ENCODE data around the gene RRP9. TPM values are rescaled to one million over a fixed set of nuclear protein-coding genes. Genes with fewer than 3 reads are reported as not detected.

RRP9 gene
- total RNA-seq, 1 experiment from 2014 or later = 71.3 TPM

GRCh38 chr3:51964521-51964920 is 22.8 kb upstream of the RRP9 start (continued):
- TF ChIP-seq REST (IDR thresholded peaks at IDR 0.05; ENCODE audit: low read depth) = no peak
- no peak for TF ChIP-seq ATF3 (IDR thresholded peaks at IDR 0.05)
- no peak for TF ChIP-seq YY1 (IDR thresholded peaks at IDR 0.05; ENCODE audit: extremely low read depth, insufficient replicate concordance, low read depth, low read length)
- TF ChIP-seq EGR1 (IDR thresholded peaks at IDR 0.05; ENCODE audit: low read depth) = no peak

- ChIA-PET RAD21 (ENCODE audit: low non-redundant PET in 1 of 2, low total read pairs in 2 of 2, uncharacterized antibody in 2 of 2, unreplicated experiment in 2 of 2) (no interaction called here), CTCF (interaction anchor here (1.2 kb wide), 1 partner anchor 22 kb away, joined by 3 read pairs; the partner anchor contains the start of gene RRP9), POLR2A (interaction anchor here (1.4 kb wide), 1 partner anchor 10 kb away, joined by 6 read pairs; the partner anchor contains the start of gene ABHD14B)
- DNase-seq (ENCODE audit: low read depth, low spot score) = no peak
- H3K4me1 ChIP-seq (ENCODE audit: control insufficient read depth in 1 of 2, insufficient read depth in 2 of 2, low read length in 2 of 2) = peaks cover 13 to 24% of the 10 kb centered on the region in 2 experiments
- ATAC-seq = no peak
- no peak overlapping the region for H2AFZ ChIP-seq (ENCODE audit: low read depth, low read length, poor library complexity, severe bottlenecking)
- no peak overlapping the region for H3K4me3 ChIP-seq (replicated peaks in 1 of 2; ENCODE audit: low read depth in 1 of 2, low read length in 2 of 2)
- no peak overlapping the region for H3K4me2 ChIP-seq (ENCODE audit: low read length)
- no peaks in the 10 kb centered on the region for H3K9me3 ChIP-seq (ENCODE audit: control insufficient read depth in 1 of 2, insufficient read depth in 1 of 2, low read depth in 1 of 2, low read length in 2 of 2)
- H4K20me1 ChIP-seq (ENCODE audit: insufficient read depth) = no peaks in the 10 kb centered on the region
- H3K27me3 ChIP-seq (ENCODE audit: insufficient read depth, low read length) = no peaks in the 10 kb centered on the region
- peaks cover 3% of the 10 kb centered on the region; the same call in 1 of the 2 replicates for H3K79me2 ChIP-seq (ENCODE audit: insufficient read depth, low read length)
- no peak overlapping the region for H3K9ac ChIP-seq (ENCODE audit: low read length)
- no peak for TF ChIP-seq EZH2phosphoT487 (IDR thresholded peaks at IDR 0.05; ENCODE audit: borderline replicate concordance)
- TF ChIP-seq MAX (IDR thresholded peaks at IDR 0.05) = no peak
- TF ChIP-seq FOSL1 (IDR thresholded peaks at IDR 0.05; ENCODE audit: low read depth) = no peak
- no peak for TF ChIP-seq ZNF274 (IDR thresholded peaks at IDR 0.05; ENCODE audit: low read depth, low read length)
- no peak overlapping the region for H3K27ac ChIP-seq (ENCODE audit: low read depth, low read length)
- no peaks in the 10 kb centered on the region for H3K9me2 ChIP-seq (ENCODE audit: insufficient read depth)
- BruUV-seq (replicated peaks) = no TSS peak
- 0 out of 4 replicates have a peak, but pooled peaks cover 0 to 3% of the 10 kb centered on the region in 2 experiments for H3K36me3 ChIP-seq (ENCODE audit: control insufficient read depth in 1 of 2, insufficient read depth in 2 of 2, low read length in 2 of 2)
- intact Hi-C loops (cut with micrococcal nuclease) = no loop called here
Measured at GRCh38 chr3:51963951-51964451, 22.3 kb upstream of the RRP9 start.
